GM12878 (cell line): ENCODE measurements around the gene MAPK13. TPM values are rescaled to one million over a fixed set of nuclear protein-coding genes. Genes with fewer than 3 reads are reported as not detected.
A peak's percentile ranks its signal among the peaks of the same experiment; 100 is the strongest.

Experiments
- BCL3 ChIP-seq: IDR thresholded peaks from 2 replicates; pipeline ENCODE4 v1.6.1; 2011; ENCODE audit warnings: borderline replicate concordance, low read depth, mild to moderate bottlenecking, moderate library complexity, low read length; ENCODE audit not compliant: insufficient read depth, poor library complexity, severe bottlenecking
- BCLAF1 ChIP-seq: fragments of 450-650 bp; IDR thresholded peaks from 2 replicates; pipeline ENCODE4 v1.6.1; 2017; ENCODE audit warnings: antibody characterized with exemption, mild to moderate bottlenecking, moderate library complexity
- BHLHE40 ChIP-seq, 2 experiments: fragments of 450-650 bp in 1 of 2; IDR thresholded peaks; 2 replicates each; pipeline ENCODE4 v1.6.1; 2011 to 2017; ENCODE audit warnings: low read depth in 2 of 2, borderline replicate concordance in 1 of 2, improper control_type of control experiment in 1 of 2, low read length in 1 of 2, mild to moderate bottlenecking in 1 of 2
- CBX3 ChIP-seq: fragments of 200-600 bp; sonication (generic); IDR thresholded peaks from 2 replicates; pipeline ENCODE4 v1.6.1; 2016; ENCODE audit warnings: low read depth, borderline replicate concordance
- CHD2 ChIP-seq: IDR thresholded peaks from 2 replicates; pipeline ENCODE4 v1.6.1; 2011; ENCODE audit warnings: low read depth, low read length, improper control_type of control experiment, borderline replicate concordance
- DPF2 ChIP-seq: fragments of 450-650 bp; IDR thresholded peaks from 2 replicates; pipeline ENCODE4 v1.6.1; 2017; ENCODE audit warnings: mild to moderate bottlenecking
- EZH2 ChIP-seq: IDR thresholded peaks from 2 replicates; pipeline ENCODE4 v1.6.1; 2012; ENCODE audit warnings: low read depth, mild to moderate bottlenecking, control low read depth, inconsistent platforms, low read length, borderline replicate concordance; ENCODE audit not compliant: control insufficient read depth
- FOXM1 ChIP-seq: IDR thresholded peaks from 2 replicates; pipeline ENCODE4 v1.6.1; 2012; ENCODE audit warnings: low read depth, mild to moderate bottlenecking, inconsistent platforms, low read length, moderate library complexity
- LARP7 ChIP-seq: fragments of 450-650 bp; IDR thresholded peaks from 2 replicates; pipeline ENCODE4 v1.6.1; 2017; ENCODE audit warnings: mild to moderate bottlenecking
- NBN ChIP-seq: fragments of 450-650 bp; IDR thresholded peaks from 2 replicates; pipeline ENCODE4 v1.6.1; 2016
- NFYB ChIP-seq: IDR thresholded peaks from 2 replicates; pipeline ENCODE4 v1.6.1; 2011; ENCODE audit warnings: low read depth, mild to moderate bottlenecking, low read length, improper control_type of control experiment, moderate library complexity; ENCODE audit not compliant: insufficient read depth
- NR2F1 ChIP-seq: fragments of 450-650 bp; conservative IDR thresholded peaks from 2 replicates; pipeline ENCODE4 v1.6.1; 2017; ENCODE audit warnings: mild to moderate bottlenecking
- PAX8 ChIP-seq: fragments of 450-650 bp; IDR thresholded peaks from 2 replicates; pipeline ENCODE4 v1.6.1; 2017; ENCODE audit warnings: mild to moderate bottlenecking, moderate library complexity
- POLR2A ChIP-seq: IDR thresholded peaks from 2 replicates; pipeline ENCODE4 v1.6.1; 2011; ENCODE audit warnings: low read depth, mild to moderate bottlenecking, low read length
- RELA ChIP-seq: fragments of 450-650 bp; IDR thresholded peaks from 2 replicates; pipeline ENCODE4 v1.8.0; 2014; ENCODE audit warnings: borderline replicate concordance; ENCODE audit not compliant: partially characterized antibody
- SIN3A ChIP-seq: IDR thresholded peaks from 2 replicates; pipeline ENCODE4 v1.6.1; 2012; ENCODE audit warnings: low read depth, low read length, improper control_type of control experiment
- SMARCA5 ChIP-seq: fragments of 450-650 bp; IDR thresholded peaks from 2 replicates; pipeline ENCODE4 v1.6.1; 2017; ENCODE audit warnings: mild to moderate bottlenecking
- SMC3 ChIP-seq: IDR thresholded peaks from 2 replicates; pipeline ENCODE4 v1.6.1; 2011; ENCODE audit warnings: low read length, improper control_type of control experiment, borderline replicate concordance
- YY1 ChIP-seq: IDR thresholded peaks from 2 replicates; pipeline ENCODE4 v1.6.1; 2011; ENCODE audit warnings: low read depth, mild to moderate bottlenecking, low read length
- ZNF687 ChIP-seq: fragments of 450-650 bp; IDR thresholded peaks from 2 replicates; pipeline ENCODE4 v1.6.1; 2017; ENCODE audit warnings: mild to moderate bottlenecking, moderate library complexity
- polyA plus RNA-seq, 11 experiments: library from polyadenylated mRNA; depleted of rRNA in 4 of 11; unstranded in 6 of 11; stranded (reverse) in 5 of 11; fragments of >200 nt; fragmentation: Nextera tagmentation in 4 of 11; fragmentation: Illumina TruSeq in 1 of 11; extraction: Ambion mirVana in 4 of 11; extraction: Trizol in 1 of 11; gene quantifications; 1 replicate in 1 of 11; 2 replicates in 10 of 11; pipeline versions ENCODE4 v1.2.1 to v1.2.3, GENCODE V29; 2011 to 2016; ENCODE audit warnings: inconsistent platforms in 2 of 11, missing spikeins in 2 of 11, low read depth in 1 of 11
- total RNA-seq, 4 experiments: library from RNA; depleted of rRNA in 3 of 4; stranded (reverse); fragments of >200 nt in 3 of 4; fragmentation: Illumina TruSeq in 1 of 4; extraction: Trizol in 1 of 4; gene quantifications; 2 replicates each; pipeline versions ENCODE4 v1.2.1 to v1.2.3, GENCODE V29; 2013 to 2021

MAPK13 gene
- total and polyA plus RNA-seq, 10 of the 15 experiments (the other 5 are each of a cell fraction or from before 2014, with no cell fraction given): 1.8 to 48.0 (median 37.5) TPM

GRCh38 chr6:36130667-36131510 is 576 bp downstream of the MAPK13 start (continued):
- peak; percentile 75 for TF ChIP-seq ZNF687
- no peak for TF ChIP-seq RELA
- TF ChIP-seq FOXM1: no peak
- no peak for TF ChIP-seq PAX8
- no peak for TF ChIP-seq SIN3A
- 0 out of 2 replicates have a peak, but pooled peaks have one; percentile 5 for TF ChIP-seq NR2F1
- TF ChIP-seq BHLHE40 (IDR thresholded peaks at IDR 0.05; ENCODE audit: borderline replicate concordance in 1 of 2, low read depth in 2 of 2, low read length in 1 of 2): no peak
- TF ChIP-seq NBN: 0 out of 2 replicates have a peak, but pooled peaks have one; percentile 57
- TF ChIP-seq SMARCA5: peak; percentile 13; the same call in 1 of the 2 replicates
- peak; percentile 38; the same call in 1 of the 2 replicates for TF ChIP-seq LARP7
- 0 out of 2 replicates have a peak, but pooled peaks have one; percentile 59 for TF ChIP-seq YY1
- peak; percentile 36; the same call in 1 of the 2 replicates for TF ChIP-seq DPF2
- TF ChIP-seq CHD2: 0 out of 2 replicates have a peak, but pooled peaks have one; percentile 21
- TF ChIP-seq CBX3: no peak
- TF ChIP-seq EZH2: no peak
- TF ChIP-seq BCLAF1: no peak
- no peak for TF ChIP-seq SMC3
- TF ChIP-seq BCL3: no peak
- no peak for TF ChIP-seq NFYB
- peak; percentile 68 for TF ChIP-seq POLR2A
